Neural progenitor cell (in vitro differentiated cells): Measurements from ENCODE around the gene CDC42EP5.

ENCODE experiments used
- EZH2 ChIP-seq: fragments of 200-600 bp; sonication (generic); IDR thresholded peaks from 2 replicates; pipeline ENCODE4 v1.6.1; 2017; ENCODE audit warnings: antibody characterized with exemption, mild to moderate bottlenecking, moderate library complexity
- TF ChIP-seq, protein P1 (sequence below): fragments of 200-600 bp; sonication (generic); IDR thresholded peaks from 2 replicates; pipeline ENCODE4 v1.5.1; 2017; ENCODE audit warnings: antibody characterized with exemption, mild to moderate bottlenecking

DNA sequence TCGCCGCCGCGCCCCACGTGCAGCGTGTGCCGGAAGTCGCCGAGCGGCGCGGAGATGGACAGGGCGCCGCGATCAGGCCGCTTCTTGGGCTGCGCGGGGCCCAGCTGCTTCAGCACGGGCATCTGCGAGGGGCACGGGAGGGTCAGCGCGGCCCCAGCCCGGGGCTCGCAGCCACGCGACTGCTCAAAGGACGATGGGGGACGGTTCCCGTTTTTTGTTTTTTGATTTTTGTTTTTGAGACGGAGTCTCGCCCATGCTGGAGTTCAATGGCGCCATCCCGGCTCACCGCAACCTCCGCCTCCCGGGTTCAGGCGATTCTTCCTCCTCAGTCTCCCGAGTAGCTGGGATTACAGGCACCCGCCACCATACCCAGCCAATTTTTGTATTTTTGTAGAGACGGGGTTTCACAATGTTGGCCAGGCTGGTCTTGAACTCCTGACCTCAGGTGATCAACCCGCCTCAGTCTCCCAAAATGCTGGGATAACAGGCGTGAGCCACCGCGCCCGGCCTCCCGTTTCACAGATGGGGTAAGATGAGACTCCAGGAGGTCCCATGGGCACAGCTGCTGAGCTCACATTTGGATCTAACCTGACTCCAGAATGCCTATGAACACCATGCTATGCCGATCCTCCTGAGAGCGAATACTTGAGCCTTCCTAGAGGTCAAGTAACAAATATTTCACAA, 7.5 kb downstream of the CDC42EP5 start:
- TF ChIP-seq, protein P1, sequence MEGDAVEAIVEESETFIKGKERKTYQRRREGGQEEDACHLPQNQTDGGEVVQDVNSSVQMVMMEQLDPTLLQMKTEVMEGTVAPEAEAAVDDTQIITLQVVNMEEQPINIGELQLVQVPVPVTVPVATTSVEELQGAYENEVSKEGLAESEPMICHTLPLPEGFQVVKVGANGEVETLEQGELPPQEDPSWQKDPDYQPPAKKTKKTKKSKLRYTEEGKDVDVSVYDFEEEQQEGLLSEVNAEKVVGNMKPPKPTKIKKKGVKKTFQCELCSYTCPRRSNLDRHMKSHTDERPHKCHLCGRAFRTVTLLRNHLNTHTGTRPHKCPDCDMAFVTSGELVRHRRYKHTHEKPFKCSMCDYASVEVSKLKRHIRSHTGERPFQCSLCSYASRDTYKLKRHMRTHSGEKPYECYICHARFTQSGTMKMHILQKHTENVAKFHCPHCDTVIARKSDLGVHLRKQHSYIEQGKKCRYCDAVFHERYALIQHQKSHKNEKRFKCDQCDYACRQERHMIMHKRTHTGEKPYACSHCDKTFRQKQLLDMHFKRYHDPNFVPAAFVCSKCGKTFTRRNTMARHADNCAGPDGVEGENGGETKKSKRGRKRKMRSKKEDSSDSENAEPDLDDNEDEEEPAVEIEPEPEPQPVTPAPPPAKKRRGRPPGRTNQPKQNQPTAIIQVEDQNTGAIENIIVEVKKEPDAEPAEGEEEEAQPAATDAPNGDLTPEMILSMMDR, result no peak
- TF ChIP-seq EZH2, result peak; percentile 10
